Liver (tissue), 3 donors: ENCODE data around the gene AATF.

ENCODE experiments used
- ATF3 ChIP-seq: IDR thresholded peaks from 2 replicates; pipeline ENCODE4 v1.6.1; 2016; ENCODE audit warnings: antibody characterized with exemption
- CTCF ChIP-seq: fragments of 150-350 bp; IDR thresholded peaks from 2 replicates; pipeline ENCODE4 v1.5.1; 2017; ENCODE audit warnings: improper control_type of control experiment, low read depth, low read length; ENCODE audit not compliant: missing input control
- GABPA ChIP-seq, 2 donors: IDR thresholded peaks in 1 of 2; conservative IDR thresholded peaks in 1 of 2; 2 replicates each; pipeline ENCODE4 v1.6.1; 2016; ENCODE audit warnings: antibody characterized with exemption in 2 of 2, mild to moderate bottlenecking in 1 of 2, moderate library complexity in 1 of 2
- JUND ChIP-seq, 2 donors: IDR thresholded peaks; 2 replicates each; pipeline ENCODE4 v1.6.1; 2016; ENCODE audit warnings: antibody characterized with exemption in 2 of 2
- REST ChIP-seq: IDR thresholded peaks from 2 replicates; pipeline ENCODE4 v1.6.1; 2016; ENCODE audit warnings: antibody characterized with exemption, mild to moderate bottlenecking
- SP1 ChIP-seq: IDR thresholded peaks from 2 replicates; pipeline ENCODE4 v1.6.1; 2018; ENCODE audit warnings: antibody characterized with exemption, mild to moderate bottlenecking
- TF ChIP-seq, protein P1 (sequence below): IDR thresholded peaks from 2 replicates; pipeline ENCODE4 v1.6.1; 2016; ENCODE audit warnings: antibody characterized with exemption
- TF ChIP-seq, protein P2 (sequence below): IDR thresholded peaks from 2 replicates; pipeline ENCODE4 v1.6.1; 2016; ENCODE audit warnings: antibody characterized with exemption
- donor health status: healthy.
- donor health status: healthy.

- TF ChIP-seq CTCF (no peak), REST (no peak), GABPA (IDR thresholded peaks at IDR 0.05 in 1 of 2, conservative IDR thresholded peaks at IDR 0.05 in 1 of 2) (no peak), ATF3 (no peak), JUND (IDR thresholded peaks at IDR 0.05) (no peak), SP1 (no peak)
- TF ChIP-seq, protein P1, sequence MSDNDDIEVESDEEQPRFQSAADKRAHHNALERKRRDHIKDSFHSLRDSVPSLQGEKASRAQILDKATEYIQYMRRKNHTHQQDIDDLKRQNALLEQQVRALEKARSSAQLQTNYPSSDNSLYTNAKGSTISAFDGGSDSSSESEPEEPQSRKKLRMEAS, result no peak
- TF ChIP-seq, protein P2, sequence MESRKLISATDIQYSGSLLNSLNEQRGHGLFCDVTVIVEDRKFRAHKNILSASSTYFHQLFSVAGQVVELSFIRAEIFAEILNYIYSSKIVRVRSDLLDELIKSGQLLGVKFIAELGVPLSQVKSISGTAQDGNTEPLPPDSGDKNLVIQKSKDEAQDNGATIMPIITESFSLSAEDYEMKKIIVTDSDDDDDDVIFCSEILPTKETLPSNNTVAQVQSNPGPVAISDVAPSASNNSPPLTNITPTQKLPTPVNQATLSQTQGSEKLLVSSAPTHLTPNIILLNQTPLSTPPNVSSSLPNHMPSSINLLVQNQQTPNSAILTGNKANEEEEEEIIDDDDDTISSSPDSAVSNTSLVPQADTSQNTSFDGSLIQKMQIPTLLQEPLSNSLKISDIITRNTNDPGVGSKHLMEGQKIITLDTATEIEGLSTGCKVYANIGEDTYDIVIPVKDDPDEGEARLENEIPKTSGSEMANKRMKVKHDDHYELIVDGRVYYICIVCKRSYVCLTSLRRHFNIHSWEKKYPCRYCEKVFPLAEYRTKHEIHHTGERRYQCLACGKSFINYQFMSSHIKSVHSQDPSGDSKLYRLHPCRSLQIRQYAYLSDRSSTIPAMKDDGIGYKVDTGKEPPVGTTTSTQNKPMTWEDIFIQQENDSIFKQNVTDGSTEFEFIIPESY, result no peak
These were observed 149.4 kb downstream of the AATF start for GRCh38 chr17:37098152-37098551.
